GM18526 (cell line): ENCODE measurements around the gene HIRIP3.

ENCODE experiments used
- POLR2A ChIP-seq: IDR thresholded peaks from 3 replicates; pipeline ENCODE4 v1.6.1; 2011; ENCODE audit not compliant: insufficient read length; ENCODE audit errors: extremely low read depth

HIRIP3 gene

DNA sequence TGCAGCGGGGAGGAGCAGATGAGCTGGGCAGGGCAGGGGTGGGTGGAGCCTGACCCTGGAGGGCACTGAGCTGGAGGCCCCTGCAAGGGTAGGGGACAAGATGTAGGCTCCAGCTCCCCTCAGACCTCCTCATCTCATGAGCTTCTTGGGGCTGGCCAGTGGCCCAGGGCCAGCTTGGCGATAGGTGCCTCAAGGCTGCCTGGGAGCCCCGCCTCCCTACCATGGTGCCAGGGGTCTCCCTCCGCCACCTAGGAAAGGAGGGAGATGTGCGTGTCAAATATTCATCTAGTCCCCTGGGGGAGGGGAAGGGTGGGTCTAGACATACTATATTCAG lies 3.9 kb downstream of the HIRIP3 start:
- TF ChIP-seq POLR2A = no peak

DNA sequence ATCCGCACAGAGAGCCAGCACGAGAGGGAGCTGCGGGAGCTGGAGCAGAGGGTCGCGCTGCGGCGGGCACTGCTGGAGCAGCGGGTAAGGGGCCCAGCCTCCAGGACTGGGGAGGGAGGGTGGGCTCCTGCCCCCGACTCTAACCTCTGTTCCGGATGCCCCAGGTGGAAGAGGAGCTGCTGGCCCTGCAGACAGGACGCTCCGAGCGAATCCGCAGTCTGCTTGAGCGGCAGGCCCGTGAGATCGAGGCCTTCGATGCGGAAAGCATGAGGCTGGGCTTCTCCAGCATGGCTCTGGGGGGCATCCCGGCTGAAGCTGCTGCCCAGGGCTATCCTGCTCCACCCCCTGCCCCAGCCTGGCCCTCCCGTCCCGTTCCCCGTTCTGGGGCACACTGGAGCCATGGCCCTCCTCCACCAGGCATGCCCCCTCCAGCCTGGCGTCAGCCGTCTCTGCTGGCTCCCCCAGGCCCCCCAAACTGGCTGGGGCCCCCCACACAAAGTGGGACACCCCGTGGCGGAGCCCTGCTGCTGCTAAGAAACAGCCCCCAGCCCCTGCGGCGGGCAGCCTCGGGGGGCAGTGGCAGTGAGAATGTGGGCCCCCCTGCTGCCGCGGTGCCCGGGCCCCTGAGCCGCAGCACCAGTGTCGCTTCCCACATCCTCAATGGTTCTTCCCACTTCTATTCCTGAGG lies 4.4 kb downstream of the HIRIP3 start:
- TF ChIP-seq POLR2A = no peak

DNA sequence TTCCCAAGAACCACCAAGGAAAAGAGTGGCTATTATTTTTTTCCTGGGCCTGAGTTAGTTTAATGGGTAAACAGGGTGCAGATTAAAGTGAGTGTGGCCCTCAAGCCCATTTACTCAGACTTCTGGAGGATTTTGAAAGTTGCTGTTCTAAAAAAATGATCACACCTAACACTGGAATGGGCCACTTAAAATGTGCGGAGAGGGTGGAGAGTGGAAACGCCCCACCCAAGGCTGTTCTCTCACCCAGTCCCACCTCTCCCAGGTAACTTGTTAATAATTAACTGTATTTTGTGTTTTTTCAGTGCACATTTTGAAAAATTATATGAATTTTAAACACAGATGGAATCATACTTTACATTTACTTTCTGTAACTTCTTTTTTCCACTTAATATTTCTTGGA lies 5.4 kb downstream of the HIRIP3 start:
- no peak for TF ChIP-seq POLR2A

DNA sequence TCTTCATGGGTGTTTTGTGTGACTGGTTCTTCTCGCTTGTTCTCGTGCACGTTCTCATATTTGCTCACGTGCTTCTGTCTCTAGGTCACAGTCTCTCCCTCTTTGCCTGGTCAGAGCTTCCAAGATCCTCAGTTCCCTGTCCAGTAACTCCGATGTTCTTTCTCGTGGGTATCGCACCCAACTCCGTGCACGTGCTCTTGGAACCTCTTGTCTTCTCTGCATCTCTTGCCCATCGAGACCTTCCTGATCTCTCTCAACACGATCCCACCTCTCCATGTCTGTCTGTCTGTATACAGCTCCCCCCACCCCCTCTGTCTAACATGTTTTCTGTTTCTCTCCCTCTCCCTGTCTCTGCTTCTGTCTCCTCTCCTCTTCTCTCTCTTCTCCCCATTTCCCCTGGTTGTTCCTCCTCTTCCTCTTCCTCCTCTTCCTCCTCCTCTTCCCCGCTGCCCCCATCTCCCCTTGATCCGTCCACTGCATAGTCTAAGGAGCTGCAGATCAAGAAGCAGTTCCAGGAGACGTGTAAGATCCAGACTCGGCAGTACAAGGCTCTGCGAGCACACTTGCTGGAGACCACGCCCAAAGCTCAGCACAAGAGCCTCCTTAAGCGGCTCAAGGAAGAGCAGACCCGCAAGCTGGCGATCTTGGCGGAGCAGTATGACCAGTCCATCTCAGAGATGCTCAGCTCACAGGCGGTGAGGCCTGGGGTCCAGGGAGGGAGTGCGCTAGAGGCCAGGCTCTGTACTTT lies 6.1 kb downstream of the HIRIP3 start:
- no peak for TF ChIP-seq POLR2A

DNA sequence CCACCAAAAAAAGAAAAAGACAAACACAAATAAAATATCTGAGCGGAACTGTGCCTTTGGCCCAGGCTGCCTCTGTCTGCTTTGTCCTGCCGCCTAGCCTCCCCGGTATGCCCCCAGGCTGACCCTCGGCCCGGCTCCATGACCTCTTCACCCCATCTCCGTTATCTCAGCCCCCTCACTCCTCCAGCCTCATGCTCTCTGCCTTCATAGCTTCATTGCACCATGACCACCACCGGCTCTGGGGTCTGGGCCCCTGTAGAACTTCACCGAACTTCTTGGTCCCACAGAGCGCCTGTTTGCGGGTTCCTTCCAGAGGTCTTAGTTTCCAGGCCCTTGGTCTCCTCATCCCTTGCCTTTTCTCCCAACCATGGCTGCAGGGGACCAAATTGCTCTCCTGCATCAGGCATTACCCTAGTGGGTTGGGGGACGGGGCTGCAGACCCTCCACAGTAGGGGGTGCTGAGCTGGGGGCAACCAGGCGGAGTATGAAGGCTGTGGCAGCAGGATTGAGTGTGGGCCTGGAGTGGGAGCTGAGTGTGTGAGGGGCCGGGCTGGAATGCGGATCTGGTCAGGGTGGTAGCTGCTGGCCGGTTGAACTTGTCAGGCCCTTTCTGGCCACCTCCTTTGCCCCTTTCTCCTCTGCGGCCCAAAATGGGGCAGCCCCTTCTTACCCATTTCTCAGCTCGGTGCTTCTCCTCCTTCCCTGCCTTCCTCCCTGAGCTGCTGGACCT lies 6.9 kb downstream of the HIRIP3 start:
- no peak for TF ChIP-seq POLR2A

DNA sequence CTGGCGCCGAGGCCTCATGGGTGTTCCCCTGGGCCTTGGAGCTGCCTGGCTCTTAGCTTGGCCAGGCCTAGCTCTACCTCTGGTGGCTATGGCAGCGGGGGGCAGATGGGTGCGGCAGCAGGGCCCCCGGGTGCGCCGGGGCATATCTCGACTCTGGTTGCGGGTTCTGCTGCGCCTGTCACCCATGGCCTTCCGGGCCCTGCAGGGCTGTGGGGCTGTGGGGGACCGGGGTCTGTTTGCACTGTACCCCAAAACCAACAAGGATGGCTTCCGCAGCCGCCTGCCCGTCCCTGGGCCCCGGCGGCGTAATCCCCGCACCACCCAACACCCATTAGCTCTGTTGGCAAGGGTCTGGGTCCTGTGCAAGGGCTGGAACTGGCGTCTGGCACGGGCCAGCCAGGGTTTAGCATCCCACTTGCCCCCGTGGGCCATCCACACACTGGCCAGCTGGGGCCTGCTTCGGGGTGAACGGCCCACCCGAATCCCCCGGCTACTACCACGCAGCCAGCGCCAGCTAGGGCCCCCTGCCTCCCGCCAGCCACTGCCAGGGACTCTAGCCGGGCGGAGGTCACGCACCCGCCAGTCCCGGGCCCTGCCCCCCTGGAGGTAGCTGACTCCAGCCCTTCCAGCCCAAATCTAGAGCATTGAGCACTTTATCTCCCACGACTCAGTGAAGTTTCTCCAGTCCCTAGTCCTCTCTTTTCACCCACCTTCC lies 7.9 kb downstream of the HIRIP3 start:
- no peak for TF ChIP-seq POLR2A

DNA sequence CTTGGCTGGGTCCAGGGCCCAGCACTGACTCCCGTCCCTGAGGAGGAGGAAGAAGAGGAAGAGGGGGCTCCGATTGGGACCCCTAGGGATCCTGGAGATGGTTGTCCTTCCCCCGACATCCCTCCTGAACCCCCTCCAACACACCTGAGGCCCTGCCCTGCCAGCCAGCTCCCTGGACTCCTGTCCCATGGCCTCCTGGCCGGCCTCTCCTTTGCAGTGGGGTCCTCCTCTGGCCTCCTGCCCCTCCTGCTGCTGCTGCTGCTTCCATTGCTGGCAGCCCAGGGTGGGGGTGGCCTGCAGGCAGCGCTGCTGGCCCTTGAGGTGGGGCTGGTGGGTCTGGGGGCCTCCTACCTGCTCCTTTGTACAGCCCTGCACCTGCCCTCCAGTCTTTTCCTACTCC lies 8.5 kb downstream of the HIRIP3 start:
- TF ChIP-seq POLR2A = no peak

DNA sequence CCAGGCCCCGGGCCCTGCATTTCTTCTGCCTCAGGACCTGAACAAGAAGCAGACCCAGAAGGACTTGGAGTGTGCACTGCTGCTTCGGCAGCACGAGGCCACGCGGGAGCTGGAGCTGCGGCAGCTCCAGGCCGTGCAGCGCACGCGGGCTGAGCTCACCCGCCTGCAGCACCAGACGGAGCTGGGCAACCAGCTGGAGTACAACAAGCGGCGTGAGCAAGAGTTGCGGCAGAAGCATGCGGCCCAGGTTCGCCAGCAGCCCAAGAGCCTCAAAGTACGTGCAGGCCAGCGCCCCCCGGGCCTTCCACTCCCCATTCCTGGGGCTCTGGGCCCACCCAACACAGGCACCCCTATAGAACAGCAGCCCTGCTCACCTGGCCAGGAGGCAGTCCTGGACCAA lies 9.2 kb downstream of the HIRIP3 start:
- TF ChIP-seq POLR2A = no peak

DNA sequence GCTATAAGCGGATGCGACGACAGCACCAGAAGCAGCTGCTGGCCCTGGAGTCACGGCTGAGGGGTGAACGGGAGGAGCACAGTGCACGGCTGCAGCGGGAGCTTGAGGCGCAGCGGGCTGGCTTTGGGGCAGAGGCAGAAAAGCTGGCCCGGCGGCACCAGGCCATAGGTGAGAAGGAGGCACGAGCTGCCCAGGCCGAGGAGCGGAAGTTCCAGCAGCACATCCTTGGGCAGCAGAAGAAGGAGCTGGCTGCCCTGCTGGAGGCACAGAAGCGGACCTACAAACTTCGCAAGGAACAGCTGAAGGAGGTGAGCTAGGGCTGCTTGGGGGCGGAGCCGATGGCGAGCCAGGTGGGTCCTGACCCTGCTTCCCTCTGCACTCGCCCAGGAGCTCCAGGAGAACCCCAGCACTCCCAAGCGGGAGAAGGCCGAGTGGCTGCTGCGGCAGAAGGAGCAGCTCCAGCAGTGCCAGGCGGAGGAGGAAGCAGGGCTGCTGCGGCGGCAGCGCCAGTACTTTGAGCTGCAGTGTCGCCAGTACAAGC lies 10.1 kb downstream of the HIRIP3 start:
- TF ChIP-seq POLR2A = no peak

DNA sequence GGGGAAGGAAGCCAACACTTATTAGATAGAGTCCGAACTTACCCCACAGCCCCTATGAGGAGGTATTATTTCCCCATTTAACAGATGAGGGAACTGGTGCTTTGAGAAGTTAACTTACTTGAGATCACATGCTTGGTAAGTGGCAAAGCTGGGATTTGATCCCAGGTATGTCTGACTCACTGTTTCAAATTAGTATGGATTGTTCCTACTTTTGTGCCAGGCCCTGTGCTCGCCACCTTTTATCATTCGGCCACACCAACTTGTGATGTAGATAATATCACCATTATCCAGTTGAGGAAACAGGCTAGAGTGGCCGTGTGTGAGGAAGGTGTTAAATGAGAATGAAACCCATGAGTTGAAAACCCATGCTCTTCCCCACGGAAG lies 10.7 kb downstream of the HIRIP3 start:
- no peak for TF ChIP-seq POLR2A

DNA sequence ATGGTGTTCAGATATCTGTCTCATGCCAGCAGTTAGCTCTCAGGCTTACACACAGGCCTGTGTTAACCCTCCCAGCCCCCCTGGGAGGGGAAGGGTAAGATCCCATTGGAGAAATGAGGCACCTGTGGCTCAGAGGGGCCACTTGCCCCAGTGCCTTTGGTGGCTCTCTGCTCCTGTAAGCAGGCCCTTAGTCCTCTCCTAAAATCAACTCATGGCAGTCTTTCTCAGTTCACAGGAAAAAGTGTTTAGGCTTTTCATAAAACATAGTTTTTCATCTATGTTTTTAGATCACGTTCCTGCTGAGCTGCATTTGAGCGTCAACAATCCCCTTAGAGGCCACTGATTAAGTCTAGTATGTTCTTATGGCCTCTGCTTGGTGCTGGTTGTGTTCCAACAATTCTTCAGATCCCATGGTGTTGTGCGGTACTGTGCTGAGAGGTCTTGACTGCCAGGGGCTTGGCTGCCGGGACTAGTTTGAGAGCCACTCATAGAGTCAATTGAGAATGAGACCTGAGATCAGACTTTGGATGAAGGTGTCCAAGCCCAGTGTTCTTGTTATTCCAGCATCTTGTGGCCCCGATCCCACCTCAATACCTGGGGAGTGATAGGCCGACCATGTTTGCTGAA lies 11.2 kb downstream of the HIRIP3 start:
- no peak for TF ChIP-seq POLR2A

DNA sequence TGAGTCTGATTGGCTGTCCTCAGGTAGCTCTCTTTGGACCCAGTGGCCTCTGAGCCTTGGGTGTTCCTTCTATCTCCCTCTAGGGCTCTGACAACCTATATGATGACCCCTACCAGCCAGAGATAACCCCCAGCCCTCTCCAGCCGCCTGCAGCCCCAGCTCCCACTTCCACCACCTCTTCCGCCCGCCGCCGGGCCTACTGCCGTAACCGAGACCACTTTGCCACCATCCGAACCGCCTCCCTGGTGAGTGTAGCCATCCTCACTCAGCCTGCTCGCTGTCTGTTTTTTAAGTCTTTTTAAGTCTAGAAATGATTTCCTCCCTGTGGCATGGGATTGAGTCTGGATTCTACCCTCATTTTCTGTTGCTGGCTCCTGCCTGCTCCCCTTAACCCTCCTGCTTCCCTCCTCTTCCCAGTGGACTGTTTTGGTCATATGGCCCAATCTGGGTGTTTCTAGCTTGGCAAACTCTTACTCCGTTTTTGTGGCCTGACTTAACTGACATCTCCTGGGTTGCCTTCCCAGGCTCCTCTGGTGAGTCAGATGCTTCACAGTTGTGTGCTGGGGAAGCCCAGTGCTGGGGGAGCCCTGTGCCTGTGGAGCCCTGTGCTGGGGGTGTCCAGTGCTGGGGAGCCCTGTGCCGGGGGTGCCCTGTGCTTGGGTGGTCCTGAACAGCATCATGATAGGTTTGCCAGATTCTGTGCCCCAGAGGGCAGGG lies 11.8 kb downstream of the HIRIP3 start:
- TF ChIP-seq POLR2A = no peak

DNA sequence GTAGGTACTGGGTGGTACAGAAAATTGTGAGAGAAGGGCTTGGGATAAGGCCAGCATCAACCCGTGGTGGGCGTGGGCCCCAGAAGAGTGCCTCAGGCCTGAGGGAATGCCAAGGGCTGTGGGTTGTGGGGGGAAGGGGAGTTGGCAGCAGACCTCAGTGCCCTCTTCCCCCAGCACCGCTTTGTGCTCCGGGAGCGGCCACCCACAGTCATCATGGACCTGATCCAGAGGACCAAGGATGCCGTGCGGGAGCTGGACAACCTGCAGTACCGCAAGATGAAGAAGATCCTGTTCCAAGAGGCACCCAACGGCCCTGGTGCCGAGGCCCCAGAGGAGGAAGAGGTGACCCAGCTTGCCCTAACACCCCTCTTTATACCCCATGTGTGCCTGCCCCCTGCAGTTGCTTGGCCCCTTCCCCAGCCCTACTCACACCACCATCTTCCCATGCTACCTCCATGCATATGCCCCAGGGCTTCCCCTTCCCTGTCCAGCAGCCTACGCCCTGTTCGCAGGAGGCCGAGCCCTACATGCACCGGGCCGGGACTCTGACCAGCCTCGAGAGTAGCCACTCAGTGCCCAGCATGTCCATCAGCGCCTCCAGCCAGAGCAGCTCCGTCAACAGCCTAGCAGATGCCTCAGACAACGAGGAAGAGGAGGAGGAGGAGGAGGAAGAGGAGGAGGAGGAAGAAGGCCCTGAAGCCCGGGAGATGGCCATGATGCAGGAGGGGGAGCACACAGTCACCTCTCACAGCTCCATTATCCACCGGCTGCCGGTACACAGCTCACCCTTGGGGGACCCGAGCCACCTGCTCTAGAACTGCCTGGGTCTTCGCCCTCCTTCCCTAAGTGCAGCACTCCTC lies 12.6 kb downstream of the HIRIP3 start:
- TF ChIP-seq POLR2A = no peak
